ELR (cell line): ENCODE data around the gene HFM1.
A peak's percentile ranks its signal among the peaks of the same experiment; 100 is the strongest.

Source experiments
- DNase-seq: peaks from one replicate; pipeline ENCODE4 v3.0.0-alpha.2; 2015; ENCODE audit warnings: low read depth

The HFM1 gene

DNA sequence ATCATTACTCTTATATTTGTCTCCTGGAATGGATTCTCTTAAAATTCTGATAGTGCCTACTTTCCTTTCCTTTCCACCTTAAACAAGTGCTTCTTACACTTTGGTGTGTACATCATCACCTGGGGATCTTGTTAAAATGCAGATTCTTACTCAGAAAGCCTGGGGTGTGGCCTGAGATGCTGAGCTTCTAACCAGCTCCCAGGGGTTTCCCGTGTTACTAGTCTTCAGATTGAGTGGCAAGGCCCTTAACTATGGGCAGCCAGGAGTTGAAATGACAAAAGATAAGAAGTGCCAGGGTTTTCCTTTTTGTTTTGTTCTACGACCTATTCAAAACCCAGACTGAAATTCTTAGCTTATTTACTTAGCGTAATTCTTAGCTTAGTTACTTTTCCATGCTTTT lies 159.2 kb downstream of the HFM1 start:
- no peak for DNase-seq

DNA sequence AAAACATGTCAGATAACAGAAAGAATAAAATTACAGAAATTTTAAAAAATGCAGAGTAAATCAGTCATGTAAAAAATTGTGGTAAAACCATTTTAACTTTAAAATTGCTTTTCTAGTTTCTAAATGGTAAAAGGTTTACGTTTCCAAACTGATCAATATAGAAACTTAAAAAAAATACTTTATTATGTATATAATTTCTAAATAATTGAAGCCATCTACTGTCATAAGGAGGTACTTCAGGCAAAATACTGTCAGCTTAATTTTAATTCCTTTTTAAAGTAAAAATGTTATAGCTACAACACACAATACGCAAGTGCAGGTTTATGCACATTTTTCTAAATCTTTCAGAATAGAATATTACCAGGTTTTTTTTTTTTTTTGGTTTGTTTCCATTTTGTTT lies 159.9 kb downstream of the HFM1 start:
- DNase-seq: peak; percentile 4

DNA sequence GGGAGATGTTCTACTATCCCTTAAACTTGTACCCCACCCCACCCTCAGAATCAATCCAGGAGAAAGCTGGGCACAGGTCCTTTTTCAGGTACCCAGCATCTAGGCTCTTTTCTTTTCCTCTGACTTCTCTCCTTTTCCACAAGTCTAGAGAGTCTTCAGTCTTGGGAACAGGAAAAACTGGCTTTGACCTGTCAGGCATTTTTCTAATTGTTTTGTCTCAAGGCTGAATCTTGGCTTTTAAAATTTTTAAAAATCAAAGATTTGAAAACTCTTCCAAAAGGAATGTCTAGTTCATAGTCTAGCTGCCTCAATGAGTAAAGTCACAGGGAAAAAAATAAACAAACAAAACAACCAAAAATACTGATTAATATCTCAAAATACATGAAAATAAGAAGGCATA lies 161.5 kb downstream of the HFM1 start:
- DNase-seq: no peak

DNA sequence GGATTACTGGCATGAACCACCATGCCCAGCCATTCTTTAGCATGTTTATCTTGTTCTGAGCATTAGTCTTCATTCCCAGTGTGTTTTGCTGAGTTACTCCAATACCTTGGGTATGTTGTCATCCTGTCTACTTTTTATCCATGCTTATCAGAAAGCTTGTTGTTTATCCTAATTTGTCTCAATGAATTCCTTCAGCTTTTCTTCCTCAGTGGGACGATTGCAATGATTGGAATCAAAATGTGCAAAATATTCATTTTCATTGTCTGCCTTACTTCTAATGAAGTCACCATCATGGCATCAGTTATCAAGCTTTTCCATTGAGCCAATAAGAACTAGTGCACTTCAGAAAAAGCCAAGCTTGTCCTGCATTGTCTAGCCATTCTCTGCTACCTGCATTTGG lies 170.5 kb downstream of the HFM1 start:
- DNase-seq: no peak

DNA sequence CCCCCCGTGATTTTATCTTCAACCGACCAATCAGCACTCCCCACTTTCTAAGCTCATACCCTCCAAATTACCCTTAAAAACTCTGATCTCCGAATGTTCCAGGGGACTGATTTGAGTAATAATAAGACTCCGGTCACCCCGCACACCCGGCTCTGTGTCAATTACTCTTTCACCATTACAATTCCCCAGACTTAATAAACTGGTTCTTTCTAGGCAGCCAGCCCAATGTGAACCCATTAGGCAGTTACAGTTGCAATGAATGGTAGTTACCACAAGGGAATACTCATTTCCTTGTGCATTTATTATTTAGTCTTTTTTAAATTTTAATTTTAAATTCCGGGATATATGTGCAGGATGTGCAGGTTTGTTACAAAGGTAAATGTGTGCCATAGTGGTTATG lies 177.9 kb downstream of the HFM1 start:
- no peak for DNase-seq

DNA sequence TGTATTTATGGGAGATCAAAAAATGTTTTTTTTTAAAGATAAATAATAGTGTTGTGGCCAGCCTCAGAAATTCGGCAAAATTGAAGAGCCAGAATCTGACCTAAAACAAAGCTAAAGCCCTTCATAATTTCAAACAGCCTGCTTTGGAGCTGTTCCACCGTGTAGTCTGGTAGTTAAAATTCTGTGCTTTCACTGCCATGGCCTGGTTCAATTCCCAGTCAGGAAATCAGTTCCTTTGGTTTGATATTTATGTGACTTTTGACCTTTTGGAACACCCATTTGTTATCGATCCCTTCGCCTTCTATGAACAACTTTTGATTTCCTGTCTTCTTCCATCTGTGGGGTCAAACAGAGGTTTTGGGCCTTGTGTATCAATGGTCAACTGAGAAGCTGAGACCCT lies 179.8 kb downstream of the HFM1 start:
- no peak for DNase-seq

DNA sequence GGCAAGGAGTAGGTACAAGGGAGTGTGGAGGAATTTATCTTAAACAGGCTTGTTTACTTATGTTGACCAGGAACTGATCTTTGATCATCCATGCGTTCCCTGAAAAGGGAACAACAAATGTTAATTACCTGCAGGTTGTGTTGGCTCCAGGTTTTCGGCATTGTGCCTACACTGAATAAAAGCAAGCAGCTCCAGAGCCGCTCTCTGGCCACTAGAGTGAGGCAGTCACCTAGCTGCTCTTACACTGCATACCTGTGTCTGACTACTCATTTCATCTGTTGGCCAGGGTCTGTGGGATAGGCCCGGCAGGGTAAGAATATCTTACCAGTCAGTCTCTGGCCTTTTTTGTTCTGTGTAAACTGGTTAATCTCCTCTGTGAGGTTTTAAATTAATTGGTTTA lies 183.6 kb downstream of the HFM1 start:
- DNase-seq: no peak

DNA sequence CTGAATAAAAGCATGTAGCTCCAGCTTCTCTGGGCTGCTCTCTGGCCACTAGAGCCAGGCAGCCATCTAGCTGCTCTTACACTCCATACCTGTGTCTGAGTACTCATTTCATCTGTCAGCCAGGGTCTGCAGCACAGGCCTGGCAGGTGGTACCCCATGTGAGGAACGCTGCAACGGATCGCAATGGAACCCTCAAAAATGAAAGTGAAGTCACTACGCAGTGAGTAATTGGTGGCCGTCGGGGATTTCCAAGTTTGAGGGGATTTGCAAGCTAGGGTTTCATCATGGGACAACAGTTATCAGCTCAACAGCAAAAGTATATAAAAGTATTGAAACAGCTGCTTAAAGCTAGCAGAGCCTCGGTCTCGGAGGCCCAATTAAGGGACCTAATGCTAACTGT lies 186.7 kb downstream of the HFM1 start:
- no peak for DNase-seq
